HG02981 (cell line): Measurements from ENCODE around the gene AK5.

Experiments used
- ATAC-seq: cut with Tn5 transposase; IDR thresholded peaks from one replicate; pipeline ENCODE4 v1.9.1; 2021; ENCODE audit warnings: mild to moderate bottlenecking, moderate library complexity; ENCODE audit not compliant: unreplicated experiment

AK5 gene

GRCh38 chr1:77579547-77579946, 297.7 kb downstream of the AK5 start:
- ATAC-seq = no peak

GRCh38 chr1:77582905-77583304, 301.1 kb downstream of the AK5 start:
- no peak for ATAC-seq

- no peak for ATAC-seq
Measured at GRCh38 chr1:77583483-77583882, 301.7 kb downstream of the AK5 start.

- ATAC-seq = no peak
Measured at GRCh38 chr1:77584884-77585283, 303.1 kb downstream of the AK5 start.

- no peak for ATAC-seq
Measured at GRCh38 chr1:77585610-77586314, 303.9 kb downstream of the AK5 start.

GRCh38 chr1:77589231-77589630, 307.4 kb downstream of the AK5 start:
- ATAC-seq = no peak

GRCh38 chr1:77590651-77591050, 308.8 kb downstream of the AK5 start:
- ATAC-seq = no peak

- no peak for ATAC-seq
Measured at GRCh38 chr1:77592906-77593305, 311.1 kb downstream of the AK5 start.

- ATAC-seq = peak; percentile 90
Measured at GRCh38 chr1:77594366-77595112, 312.7 kb downstream of the AK5 start.

GRCh38 chr1:77597310-77597709, 315.5 kb downstream of the AK5 start:
- no peak for ATAC-seq

GRCh38 chr1:77605246-77606026, 323.6 kb downstream of the AK5 start:
- ATAC-seq = no peak

- ATAC-seq = no peak
Measured at GRCh38 chr1:77608893-77609292, 327.1 kb downstream of the AK5 start.
